B cell (primary cell): Measurements from ENCODE around the gene SPEM3.

Experiments used
- EZH2 ChIP-seq: IDR thresholded peaks from 2 replicates; pipeline ENCODE4 v1.6.1; 2012; ENCODE audit warnings: borderline replicate concordance, low read depth, mild to moderate bottlenecking, moderate library complexity, low read length; ENCODE audit not compliant: insufficient read depth, poor library complexity, severe bottlenecking
- TF ChIP-seq, protein P1 (sequence below): fragments of 200-600 bp; IDR thresholded peaks from one replicate; pipeline ENCODE4 v1.8.0; 2022; ENCODE audit warnings: antibody characterized with exemption, mild to moderate bottlenecking

DNA sequence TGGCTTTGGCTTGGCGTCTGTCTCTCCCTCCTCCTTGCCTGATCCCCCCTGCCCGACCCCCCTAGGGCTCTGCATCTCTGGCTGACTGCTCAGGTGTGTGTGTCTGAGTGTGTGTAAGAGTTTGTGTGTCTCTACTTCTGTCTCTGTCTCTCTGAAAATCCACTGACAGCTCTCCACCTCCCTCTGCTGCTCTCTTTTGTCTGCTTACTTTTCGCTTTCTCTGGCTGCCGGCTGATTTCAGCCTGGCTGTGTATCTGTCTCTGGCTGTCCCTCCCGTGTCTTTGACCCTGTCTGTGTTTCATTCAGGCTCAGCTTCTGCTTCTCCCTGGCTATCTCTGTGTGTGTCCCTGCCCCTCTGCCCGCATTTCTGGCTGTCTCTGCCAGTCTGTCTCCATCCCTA, 12.3 kb upstream of the SPEM3 start:
- TF ChIP-seq EZH2: no peak
- TF ChIP-seq, protein P1, sequence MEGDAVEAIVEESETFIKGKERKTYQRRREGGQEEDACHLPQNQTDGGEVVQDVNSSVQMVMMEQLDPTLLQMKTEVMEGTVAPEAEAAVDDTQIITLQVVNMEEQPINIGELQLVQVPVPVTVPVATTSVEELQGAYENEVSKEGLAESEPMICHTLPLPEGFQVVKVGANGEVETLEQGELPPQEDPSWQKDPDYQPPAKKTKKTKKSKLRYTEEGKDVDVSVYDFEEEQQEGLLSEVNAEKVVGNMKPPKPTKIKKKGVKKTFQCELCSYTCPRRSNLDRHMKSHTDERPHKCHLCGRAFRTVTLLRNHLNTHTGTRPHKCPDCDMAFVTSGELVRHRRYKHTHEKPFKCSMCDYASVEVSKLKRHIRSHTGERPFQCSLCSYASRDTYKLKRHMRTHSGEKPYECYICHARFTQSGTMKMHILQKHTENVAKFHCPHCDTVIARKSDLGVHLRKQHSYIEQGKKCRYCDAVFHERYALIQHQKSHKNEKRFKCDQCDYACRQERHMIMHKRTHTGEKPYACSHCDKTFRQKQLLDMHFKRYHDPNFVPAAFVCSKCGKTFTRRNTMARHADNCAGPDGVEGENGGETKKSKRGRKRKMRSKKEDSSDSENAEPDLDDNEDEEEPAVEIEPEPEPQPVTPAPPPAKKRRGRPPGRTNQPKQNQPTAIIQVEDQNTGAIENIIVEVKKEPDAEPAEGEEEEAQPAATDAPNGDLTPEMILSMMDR: no peak
